ENCODE data around the gene ZNF580.

DNA sequence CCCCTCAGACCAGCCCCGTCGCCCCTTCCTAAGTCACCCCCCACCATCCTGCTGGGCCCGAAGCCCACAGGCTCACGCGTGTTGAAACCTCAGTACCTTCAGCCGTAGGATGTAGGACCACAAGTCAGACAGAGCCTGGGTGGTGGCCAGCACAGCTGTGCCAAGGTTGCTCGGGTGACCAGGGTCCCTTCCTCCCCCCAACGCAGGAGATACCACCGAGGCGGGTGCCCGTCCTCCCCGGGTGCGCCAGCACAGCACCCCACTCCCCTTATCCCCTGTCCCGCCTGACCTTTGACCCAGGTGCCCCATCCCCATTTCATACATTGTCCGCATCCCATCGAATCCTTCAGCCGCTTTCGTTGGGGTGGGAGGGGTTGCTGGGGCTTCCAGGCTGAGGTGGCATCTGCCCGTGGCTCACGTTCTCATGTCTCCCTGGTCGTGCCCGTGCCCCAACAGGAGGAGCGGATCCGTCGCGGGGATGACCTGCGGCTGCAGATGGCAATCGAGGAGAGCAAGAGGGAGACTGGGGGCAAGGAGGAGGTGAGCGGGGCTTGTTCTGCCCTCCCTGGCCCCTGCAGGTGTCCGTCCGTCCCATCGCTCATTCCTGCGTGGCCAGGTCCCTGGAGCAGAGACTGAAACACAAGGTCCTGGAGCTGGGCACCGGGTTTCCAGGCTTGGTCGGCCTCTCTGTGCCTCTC lies 48.8 kb downstream of the ZNF580 start:
- TF ChIP-seq, protein P1, sequence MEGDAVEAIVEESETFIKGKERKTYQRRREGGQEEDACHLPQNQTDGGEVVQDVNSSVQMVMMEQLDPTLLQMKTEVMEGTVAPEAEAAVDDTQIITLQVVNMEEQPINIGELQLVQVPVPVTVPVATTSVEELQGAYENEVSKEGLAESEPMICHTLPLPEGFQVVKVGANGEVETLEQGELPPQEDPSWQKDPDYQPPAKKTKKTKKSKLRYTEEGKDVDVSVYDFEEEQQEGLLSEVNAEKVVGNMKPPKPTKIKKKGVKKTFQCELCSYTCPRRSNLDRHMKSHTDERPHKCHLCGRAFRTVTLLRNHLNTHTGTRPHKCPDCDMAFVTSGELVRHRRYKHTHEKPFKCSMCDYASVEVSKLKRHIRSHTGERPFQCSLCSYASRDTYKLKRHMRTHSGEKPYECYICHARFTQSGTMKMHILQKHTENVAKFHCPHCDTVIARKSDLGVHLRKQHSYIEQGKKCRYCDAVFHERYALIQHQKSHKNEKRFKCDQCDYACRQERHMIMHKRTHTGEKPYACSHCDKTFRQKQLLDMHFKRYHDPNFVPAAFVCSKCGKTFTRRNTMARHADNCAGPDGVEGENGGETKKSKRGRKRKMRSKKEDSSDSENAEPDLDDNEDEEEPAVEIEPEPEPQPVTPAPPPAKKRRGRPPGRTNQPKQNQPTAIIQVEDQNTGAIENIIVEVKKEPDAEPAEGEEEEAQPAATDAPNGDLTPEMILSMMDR (IDR thresholded peaks at IDR 0.05): no peak
- TF ChIP-seq POLR2A (IDR thresholded peaks at IDR 0.05): no peak

Measured in uterus (tissue), 2 donors.